GM12878 (cell line): ENCODE data around the gene IGLON5. TPM values are rescaled to one million over a fixed set of nuclear protein-coding genes. Genes with fewer than 3 reads are reported as not detected.

Source experiments
- ATAC-seq: fragments of 200-7000 bp; cut with Tn5 transposase; 3 replicates; pipeline ENCODE4 v1.9.1; 2020; ENCODE audit warnings: mild to moderate bottlenecking, moderate library complexity
- BruUV-seq: library from RNA; stranded (reverse); fragments of 400-500 nt; replicated peaks from 2 replicates; lab custom pipeline; 2021; lab: Mats Ljungman, UMichigan
- CTCF ChIA-PET: fragments of 300-600 bp; sonication (Branson Sonifier 250); formaldehyde crosslinking; extraction: SDS; loops from one replicate; lab custom pipeline; 2021; ENCODE audit warnings: inconsistent platforms; lab: Yijun Ruan, JAX
- POLR2A ChIA-PET: fragments of 350-600 bp; formaldehyde crosslinking; extraction: SDS; loops from one replicate; lab custom pipeline; 2021; ENCODE audit warnings: inconsistent platforms; lab: Charles Lee
- RAD21 ChIA-PET: fragments of 300-600 bp; sonication (Branson Sonifier 250); formaldehyde crosslinking; loops from one replicate; lab custom pipeline; 2023; ENCODE audit warnings: antibody characterized with exemption; ENCODE audit not compliant: unreplicated experiment; lab: Charles Lee
- SMC1A ChIA-PET: fragments of 300-600 bp; sonication (Branson Sonifier 250); formaldehyde crosslinking; loops from one replicate; lab custom pipeline; 2023; ENCODE audit not compliant: unreplicated experiment, uncharacterized antibody; lab: Charles Lee
- DNase-seq: peaks from one replicate; pipeline ENCODE4 v3.0.0-alpha.2; 2011; ENCODE audit warnings: low read depth, low spot score
- FAIRE-seq: peaks from 3 replicates; lab custom pipeline; 2011; peaks lifted over from hg19 to GRCh38; lab: Jason Lieb, UNC
- H2AFZ ChIP-seq: 2 replicates; pipeline ENCODE4 v1.6.0; 2011; ENCODE audit warnings: low read depth, low read length, control low read depth; ENCODE audit not compliant: control insufficient read depth
- H3K27ac ChIP-seq: 2 replicates; pipeline ENCODE4 v1.5.1; 2011; ENCODE audit warnings: control low read depth; ENCODE audit not compliant: control insufficient read depth, insufficient read depth
- H3K27me3 ChIP-seq, 2 experiments: replicated peaks in 1 of 2; 2 replicates each; pipeline versions ENCODE4 v1.6.0 to v1.6.1; 2011; ENCODE audit warnings: low read length in 1 of 2; ENCODE audit not compliant: control insufficient read depth in 2 of 2, insufficient read depth in 2 of 2
- H3K36me3 ChIP-seq, 2 experiments: 2 replicates each; pipeline ENCODE4 v1.5.1; 2011; ENCODE audit warnings: low read length in 1 of 2; ENCODE audit not compliant: control insufficient read depth in 2 of 2, insufficient read depth in 2 of 2
- H3K4me1 ChIP-seq: 2 replicates; pipeline ENCODE4 v1.6.1; 2011; ENCODE audit warnings: mild to moderate bottlenecking, low read length, moderate library complexity, mixed read lengths; ENCODE audit not compliant: control insufficient read depth, insufficient read depth
- H3K4me2 ChIP-seq: 2 replicates; pipeline ENCODE4 v1.6.0; 2011; ENCODE audit warnings: control low read depth; ENCODE audit not compliant: control insufficient read depth, insufficient read depth
- H3K4me3 ChIP-seq: fragments of 200-600 bp; sonication (generic); 2 replicates; pipeline ENCODE4 v1.5.1; 2016
- H3K79me2 ChIP-seq: 2 replicates; pipeline ENCODE4 v1.6.0; 2011; ENCODE audit warnings: low read length; ENCODE audit not compliant: control insufficient read depth, insufficient read depth
- H3K9ac ChIP-seq: 2 replicates; pipeline ENCODE4 v1.8.0; 2011; ENCODE audit warnings: low read length, control low read depth, mixed read lengths; ENCODE audit not compliant: control insufficient read depth, insufficient read depth
- H3K9me3 ChIP-seq: replicated peaks from 3 replicates; pipeline ENCODE4 v1.5.1; 2011; ENCODE audit warnings: mild to moderate bottlenecking, low read length; ENCODE audit not compliant: control insufficient read depth, insufficient read depth
- H4K20me1 ChIP-seq: 2 replicates; pipeline ENCODE4 v1.6.0; 2011; ENCODE audit not compliant: control insufficient read depth, insufficient read depth
- BCLAF1 ChIP-seq: fragments of 450-650 bp; IDR thresholded peaks from 2 replicates; pipeline ENCODE4 v1.6.1; 2017; ENCODE audit warnings: antibody characterized with exemption, mild to moderate bottlenecking, moderate library complexity
- BHLHE40 ChIP-seq, 2 experiments: fragments of 450-650 bp in 1 of 2; IDR thresholded peaks; 2 replicates each; pipeline ENCODE4 v1.6.1; 2011 to 2017; ENCODE audit warnings: low read depth in 2 of 2, borderline replicate concordance in 1 of 2, improper control_type of control experiment in 1 of 2, low read length in 1 of 2, mild to moderate bottlenecking in 1 of 2
- BRCA1 ChIP-seq: IDR thresholded peaks from 2 replicates; pipeline ENCODE4 v1.6.1; 2011; ENCODE audit warnings: low read depth, low read length, improper control_type of control experiment
- IKZF1 ChIP-seq: fragments of 450-650 bp; conservative IDR thresholded peaks from 2 replicates; pipeline ENCODE4 v1.6.1; 2017; ENCODE audit warnings: antibody characterized with exemption, mild to moderate bottlenecking
- LARP7 ChIP-seq: fragments of 450-650 bp; IDR thresholded peaks from 2 replicates; pipeline ENCODE4 v1.6.1; 2017; ENCODE audit warnings: mild to moderate bottlenecking
- MTA2 ChIP-seq: fragments of 450-650 bp; IDR thresholded peaks from 2 replicates; pipeline ENCODE4 v1.6.1; 2016; ENCODE audit warnings: low read depth, mild to moderate bottlenecking, moderate library complexity
- MTA3 ChIP-seq: IDR thresholded peaks from 2 replicates; pipeline ENCODE4 v1.6.1; 2012; ENCODE audit warnings: low read length, inconsistent platforms, borderline replicate concordance
- NFYB ChIP-seq: IDR thresholded peaks from 2 replicates; pipeline ENCODE4 v1.6.1; 2011; ENCODE audit warnings: low read depth, mild to moderate bottlenecking, low read length, improper control_type of control experiment, moderate library complexity; ENCODE audit not compliant: insufficient read depth
- POU2F2 ChIP-seq: IDR thresholded peaks from 3 replicates; pipeline ENCODE4 v1.6.1; 2011; ENCODE audit warnings: low read depth, mild to moderate bottlenecking, low read length, borderline replicate concordance
- SRF ChIP-seq, 2 experiments: IDR thresholded peaks; 2 replicates each; pipeline ENCODE4 v1.6.1; 2011; ENCODE audit warnings: low read depth in 2 of 2, low read length in 2 of 2, mild to moderate bottlenecking in 1 of 2, moderate library complexity in 1 of 2
- STAT1 ChIP-seq: fragments of 450-650 bp; conservative IDR thresholded peaks from 2 replicates; pipeline ENCODE4 v1.6.1; 2014; ENCODE audit warnings: antibody characterized with exemption, mild to moderate bottlenecking
- WGBS: methylation state at CpG from one replicate; pipeline ENCODE4 v1.1.6; 2016; ENCODE audit warnings: low lambda C conversion rate; ENCODE audit not compliant: insufficient replicate concordance, insufficient coverage; ENCODE audit errors: missing lambda C conversion rate; 5-methylcytosine and 5-hydroxymethylcytosine counted together
- in situ Hi-C: fragments of 300-500 bp; cut with MboI; formaldehyde crosslinking; loops from 9 replicates; pipeline ENCODE4 v1.14.3; 2018; ENCODE audit warnings: mixed read lengths
- intact Hi-C: fragments of 100-400 bp; cut with micrococcal nuclease; formaldehyde crosslinking; loops from one replicate; pipeline ENCODE4 v1.14.2; 2022; ENCODE audit not compliant: unreplicated experiment
- polyA plus RNA-seq, 11 experiments: library from polyadenylated mRNA; depleted of rRNA in 4 of 11; unstranded in 6 of 11; stranded (reverse) in 5 of 11; fragments of >200 nt; fragmentation: Nextera tagmentation in 4 of 11; fragmentation: Illumina TruSeq in 1 of 11; extraction: Ambion mirVana in 4 of 11; extraction: Trizol in 1 of 11; gene quantifications; 1 replicate in 1 of 11; 2 replicates in 10 of 11; pipeline versions ENCODE4 v1.2.1 to v1.2.3, GENCODE V29; 2011 to 2016; ENCODE audit warnings: inconsistent platforms in 2 of 11, missing spikeins in 2 of 11, low read depth in 1 of 11
- total RNA-seq, 4 experiments: library from RNA; depleted of rRNA in 3 of 4; stranded (reverse); fragments of >200 nt in 3 of 4; fragmentation: Illumina TruSeq in 1 of 4; extraction: Trizol in 1 of 4; gene quantifications; 2 replicates each; pipeline versions ENCODE4 v1.2.1 to v1.2.3, GENCODE V29; 2013 to 2021
- TF ChIP-seq, protein P1 (sequence below): IDR thresholded peaks from 2 replicates; pipeline ENCODE4 v1.6.1; 2011; ENCODE audit warnings: borderline replicate concordance, low read depth, mild to moderate bottlenecking, moderate library complexity, low read length; ENCODE audit not compliant: insufficient read depth, poor library complexity, severe bottlenecking
- TF ChIP-seq, protein P2 (sequence below): fragments of 450-650 bp; IDR thresholded peaks from 2 replicates; pipeline ENCODE4 v1.6.1; 2016; ENCODE audit warnings: mild to moderate bottlenecking, moderate library complexity, borderline replicate concordance

IGLON5 gene
- total and polyA plus RNA-seq, 10 of the 15 experiments (the other 5 are each of a cell fraction or from before 2014, with no cell fraction given), result not detected

GRCh38 chr19:51274049-51274770 is 37.2 kb upstream of the IGLON5 start (continued):
- TF ChIP-seq, protein P1, sequence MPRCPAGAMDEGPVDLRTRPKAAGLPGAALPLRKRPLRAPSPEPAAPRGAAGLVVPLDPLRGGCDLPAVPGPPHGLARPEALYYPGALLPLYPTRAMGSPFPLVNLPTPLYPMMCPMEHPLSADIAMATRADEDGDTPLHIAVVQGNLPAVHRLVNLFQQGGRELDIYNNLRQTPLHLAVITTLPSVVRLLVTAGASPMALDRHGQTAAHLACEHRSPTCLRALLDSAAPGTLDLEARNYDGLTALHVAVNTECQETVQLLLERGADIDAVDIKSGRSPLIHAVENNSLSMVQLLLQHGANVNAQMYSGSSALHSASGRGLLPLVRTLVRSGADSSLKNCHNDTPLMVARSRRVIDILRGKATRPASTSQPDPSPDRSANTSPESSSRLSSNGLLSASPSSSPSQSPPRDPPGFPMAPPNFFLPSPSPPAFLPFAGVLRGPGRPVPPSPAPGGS, result no peak
- TF ChIP-seq IKZF1 (no peak), POU2F2 (no peak)
- TF ChIP-seq, protein P2, sequence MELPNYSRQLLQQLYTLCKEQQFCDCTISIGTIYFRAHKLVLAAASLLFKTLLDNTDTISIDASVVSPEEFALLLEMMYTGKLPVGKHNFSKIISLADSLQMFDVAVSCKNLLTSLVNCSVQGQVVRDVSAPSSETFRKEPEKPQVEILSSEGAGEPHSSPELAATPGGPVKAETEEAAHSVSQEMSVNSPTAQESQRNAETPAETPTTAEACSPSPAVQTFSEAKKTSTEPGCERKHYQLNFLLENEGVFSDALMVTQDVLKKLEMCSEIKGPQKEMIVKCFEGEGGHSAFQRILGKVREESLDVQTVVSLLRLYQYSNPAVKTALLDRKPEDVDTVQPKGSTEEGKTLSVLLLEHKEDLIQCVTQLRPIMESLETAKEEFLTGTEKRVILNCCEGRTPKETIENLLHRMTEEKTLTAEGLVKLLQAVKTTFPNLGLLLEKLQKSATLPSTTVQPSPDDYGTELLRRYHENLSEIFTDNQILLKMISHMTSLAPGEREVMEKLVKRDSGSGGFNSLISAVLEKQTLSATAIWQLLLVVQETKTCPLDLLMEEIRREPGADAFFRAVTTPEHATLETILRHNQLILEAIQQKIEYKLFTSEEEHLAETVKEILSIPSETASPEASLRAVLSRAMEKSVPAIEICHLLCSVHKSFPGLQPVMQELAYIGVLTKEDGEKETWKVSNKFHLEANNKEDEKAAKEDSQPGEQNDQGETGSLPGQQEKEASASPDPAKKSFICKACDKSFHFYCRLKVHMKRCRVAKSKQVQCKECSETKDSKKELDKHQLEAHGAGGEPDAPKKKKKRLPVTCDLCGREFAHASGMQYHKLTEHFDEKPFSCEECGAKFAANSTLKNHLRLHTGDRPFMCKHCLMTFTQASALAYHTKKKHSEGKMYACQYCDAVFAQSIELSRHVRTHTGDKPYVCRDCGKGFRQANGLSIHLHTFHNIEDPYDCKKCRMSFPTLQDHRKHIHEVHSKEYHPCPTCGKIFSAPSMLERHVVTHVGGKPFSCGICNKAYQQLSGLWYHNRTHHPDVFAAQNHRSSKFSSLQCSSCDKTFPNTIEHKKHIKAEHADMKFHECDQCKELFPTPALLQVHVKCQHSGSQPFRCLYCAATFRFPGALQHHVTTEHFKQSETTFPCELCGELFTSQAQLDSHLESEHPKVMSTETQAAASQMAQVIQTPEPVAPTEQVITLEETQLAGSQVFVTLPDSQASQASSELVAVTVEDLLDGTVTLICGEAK, result no peak
- TF ChIP-seq, all 136 proteins: peak for 0

DNA sequence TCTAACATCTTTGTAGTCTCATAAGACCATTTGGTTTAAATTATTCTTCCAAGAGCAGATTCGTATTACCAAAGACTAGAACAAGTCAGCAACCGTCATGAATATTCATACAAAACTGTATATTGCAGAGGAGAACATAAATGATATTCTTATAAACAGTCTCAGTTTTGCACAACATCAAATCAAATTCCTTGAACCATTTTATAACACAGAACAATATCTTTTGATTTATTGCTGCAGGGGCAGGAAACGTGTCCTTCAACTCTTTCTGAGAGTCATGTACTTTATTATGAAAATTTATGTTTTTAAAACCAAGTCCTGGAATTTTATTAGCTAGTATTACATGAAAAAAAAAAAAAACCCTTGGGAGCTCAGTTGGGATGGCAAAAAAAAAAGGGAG is 34.3 kb upstream of the IGLON5 start:
- no peak overlapping the region for H3K9ac ChIP-seq
- H3K4me2 ChIP-seq, result no peak overlapping the region
- ChIA-PET SMC1A (no interaction called here), POLR2A (no interaction called here), RAD21 (no interaction called here), CTCF (no interaction called here)
- DNase-seq (no peak), FAIRE-seq (no peak), ATAC-seq (no peak)
- no peak overlapping the region for H3K4me3 ChIP-seq
- in situ Hi-C loops, result no loop called here
- no peaks in the 10 kb centered on the region for H4K20me1 ChIP-seq
- H3K27me3 ChIP-seq, result no peaks in the 10 kb centered on the region
- H3K79me2 ChIP-seq, result no peaks in the 10 kb centered on the region
- BruUV-seq, result no TSS peak
- no peak overlapping the region for H2AFZ ChIP-seq
- no peak for TF ChIP-seq BCLAF1
- TF ChIP-seq NFYB, result no peak
- TF ChIP-seq BHLHE40 (IDR thresholded peaks at IDR 0.05; ENCODE audit: borderline replicate concordance in 1 of 2, low read depth in 2 of 2, low read length in 1 of 2), result no peak
- TF ChIP-seq LARP7, result no peak
- TF ChIP-seq MTA3, result no peak
- TF ChIP-seq BRCA1, result no peak
- no peak for TF ChIP-seq STAT1
- TF ChIP-seq MTA2, result no peak
- no peak for TF ChIP-seq SRF (IDR thresholded peaks at IDR 0.05; ENCODE audit: low read depth in 2 of 2, low read length in 2 of 2)
- intact Hi-C loops, result no loop called here
- no peak overlapping the region for H3K27ac ChIP-seq
- H3K9me3 ChIP-seq, result no peaks in the 10 kb centered on the region; the same call in 2 of the 3 replicates
- H3K4me1 ChIP-seq, result no peaks in the 10 kb centered on the region
- WGBS, result 23% methylated on average over 3 of the region's 3 CpGs
- no peaks in the 10 kb centered on the region for H3K36me3 ChIP-seq
